H1 (cell line): Measurements from ENCODE around the gene PEX26. TPM values are rescaled to one million over a fixed set of nuclear protein-coding genes. Genes with fewer than 3 reads are reported as not detected.

Source experiments
- BCL11A ChIP-seq, 2 experiments: IDR thresholded peaks; one replicate each; pipeline ENCODE4 v1.6.1; 2011; ENCODE audit warnings: low read depth in 2 of 2, low read length in 2 of 2, mild to moderate bottlenecking in 2 of 2
- BRCA1 ChIP-seq: IDR thresholded peaks from 2 replicates; pipeline ENCODE4 v1.6.1; 2012; ENCODE audit warnings: low read depth, low read length, improper control_type of control experiment
- GTF2F1 ChIP-seq: IDR thresholded peaks from 2 replicates; pipeline ENCODE4 v1.6.1; 2012; ENCODE audit warnings: low read depth, low read length, improper control_type of control experiment, borderline replicate concordance
- YY1 ChIP-seq: IDR thresholded peaks from 2 replicates; pipeline ENCODE4 v1.6.1; 2011; ENCODE audit warnings: low read depth, mild to moderate bottlenecking, low read length
- polyA plus RNA-seq, 7 experiments: library from polyadenylated mRNA; depleted of rRNA in 3 of 7; stranded (reverse) in 5 of 7; unstranded in 2 of 7; fragments of >200 nt in 5 of 7; fragments of 200-250 nt in 2 of 7; gene quantifications; 1 replicate in 5 of 7; 2 replicates in 1 of 7; 4 replicates in 1 of 7; pipeline versions ENCODE4 v1.2.1 to v1.2.3, GENCODE V29; 2011 to 2013; ENCODE audit warnings: missing spikeins in 2 of 7, mixed read lengths in 2 of 7
- total RNA-seq: library from RNA; stranded (reverse); fragmentation: NEBNext Ultra II Directional; extraction: Animal tissue kit (Norgen Biotek cat#: 25700); gene quantifications from 2 replicates; pipeline ENCODE4 v1.2.1, GENCODE V29; 2021

PEX26 gene
- total and polyA plus RNA-seq, 2 of the 8 experiments (the other 6 are each of a cell fraction or from before 2014, with no cell fraction given): 33.1 to 49.0 TPM

GRCh38 chr22:18042685-18043084, 35.1 kb upstream of the PEX26 start (continued):
- TF ChIP-seq BCL11A (IDR thresholded peaks at IDR 0.05; ENCODE audit: low read depth in 2 of 2, low read length in 2 of 2) (no peak), GTF2F1 (no peak), BRCA1 (no peak), YY1 (no peak)
